GM12801 (cell line): ENCODE results near the gene ITPRID1.

Source experiments
- CTCF ChIP-seq: IDR thresholded peaks from one replicate; pipeline ENCODE4 v1.5.1; 2011; ENCODE audit warnings: control low read depth; ENCODE audit not compliant: insufficient read length; ENCODE audit errors: extremely low read depth

ITPRID1 gene

DNA sequence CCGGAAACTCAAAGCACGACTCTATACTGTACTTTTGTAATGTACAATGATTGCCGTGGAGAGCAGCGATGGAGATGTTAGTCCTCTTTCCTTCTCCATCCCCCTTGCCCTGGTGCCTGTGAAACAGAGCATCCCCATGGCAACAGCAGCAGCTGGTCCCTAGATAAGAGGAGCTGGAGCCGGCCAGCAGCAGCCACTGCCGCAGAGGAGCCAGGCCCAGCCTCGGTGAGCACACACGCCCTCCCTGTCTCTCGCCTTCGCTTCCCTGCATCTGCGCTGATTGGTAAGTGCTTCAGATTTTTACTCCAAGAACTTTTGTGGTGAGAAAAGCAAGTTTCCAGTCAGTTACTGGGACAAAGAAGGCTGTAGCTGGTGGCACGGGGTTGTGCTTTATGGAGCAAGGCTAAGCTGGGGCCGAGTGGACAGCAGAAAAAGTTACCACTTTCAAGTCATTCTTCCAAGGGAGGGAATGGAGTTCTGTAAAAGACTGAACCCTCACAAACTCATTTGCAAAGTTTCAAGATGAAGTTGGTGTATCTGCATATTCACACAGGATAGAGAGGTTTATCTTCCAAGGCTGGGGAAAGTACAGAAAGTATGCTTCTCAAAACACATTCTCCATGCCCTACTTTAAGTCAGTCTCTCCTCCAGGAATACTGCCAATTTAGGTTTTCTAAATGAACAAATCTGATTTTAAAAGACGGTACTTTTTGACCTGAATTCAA is 173.3 kb downstream of the ITPRID1 start, which contains the start of gene PPP1R17:
TSS of gene PPP1R17 (plus strand) at position 192 of the 725 bp plus-strand sequence. CDS start 5,227 bp downstream, outside the sequence.
- no peak for TF ChIP-seq CTCF

- no peak for TF ChIP-seq CTCF
Observed at GRCh38 chr7:31688372-31688771, 174.5 kb downstream of the ITPRID1 start.

- TF ChIP-seq CTCF, result no peak
Observed at GRCh38 chr7:31688996-31689395, 175.1 kb downstream of the ITPRID1 start.

GRCh38 chr7:31690935-31691334 is 177.0 kb downstream of the ITPRID1 start:
- no peak for TF ChIP-seq CTCF

DNA sequence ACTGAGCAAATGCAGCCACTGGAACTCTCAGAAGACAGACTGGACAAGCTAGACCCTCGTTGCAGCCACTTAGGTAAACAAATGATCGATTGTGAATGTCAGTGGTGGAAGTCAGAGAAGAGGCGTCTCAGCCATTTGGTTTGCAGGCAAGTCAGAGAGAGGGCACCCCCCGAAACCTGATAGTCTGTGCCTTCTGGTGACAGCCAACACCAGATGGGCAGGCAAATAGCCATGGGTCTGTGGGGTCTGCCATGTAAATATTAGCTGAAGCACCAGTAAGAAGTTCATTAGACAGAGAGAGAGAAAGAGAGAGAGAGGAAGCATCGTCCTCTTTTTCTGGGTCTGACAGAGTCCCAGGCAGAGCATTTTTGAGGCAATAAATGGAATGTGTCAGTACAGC is 178.6 kb downstream of the ITPRID1 start:
- no peak for TF ChIP-seq CTCF

DNA sequence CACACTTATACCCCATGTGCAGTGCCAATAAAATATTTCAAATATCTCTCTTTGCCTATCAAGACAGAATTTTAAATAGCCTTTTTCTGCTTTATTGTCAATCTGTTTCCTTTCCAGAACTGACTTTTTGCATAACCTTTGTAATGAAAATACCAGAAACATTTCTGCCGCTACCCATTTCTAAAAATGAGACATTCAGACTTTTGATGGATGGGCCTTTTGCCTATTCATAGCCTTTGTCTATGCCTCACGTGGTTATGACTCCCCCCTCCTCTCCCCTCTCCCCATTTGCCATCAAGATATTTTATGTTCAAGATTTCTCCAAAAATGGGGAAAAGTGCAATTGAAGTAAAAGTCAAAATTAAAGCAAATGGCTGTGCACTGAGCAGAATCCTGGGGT is 179.0 kb downstream of the ITPRID1 start:
- TF ChIP-seq CTCF, result no peak

GRCh38 chr7:31695859-31696614 is 182.1 kb downstream of the ITPRID1 start:
- no peak for TF ChIP-seq CTCF
